Epidermal melanocyte (primary cell): ENCODE data around the gene LIN37.

Experiments
- DNase-seq: peaks from one replicate; pipeline ENCODE4 v3.0.0; 2011; ENCODE audit warnings: low spot score; ENCODE audit not compliant: insufficient read length

LIN37 gene

GRCh38 chr19:35773020-35773806, 24.8 kb downstream of the LIN37 start:
- DNase-seq = no peak

- no peak for DNase-seq
Observed at GRCh38 chr19:35774274-35775045, 26.1 kb downstream of the LIN37 start.

- no peak for DNase-seq
Observed at GRCh38 chr19:35775046-35775297, 26.6 kb downstream of the LIN37 start.

GRCh38 chr19:35775298-35776101, 27.1 kb downstream of the LIN37 start, which contains the start of gene ARHGAP33:
Gene ARHGAP33 (plus strand): TSS chr19:35775564. CDS start chr19:35775659, 95 bp downstream.
- peak; percentile 98 for DNase-seq

DNA sequence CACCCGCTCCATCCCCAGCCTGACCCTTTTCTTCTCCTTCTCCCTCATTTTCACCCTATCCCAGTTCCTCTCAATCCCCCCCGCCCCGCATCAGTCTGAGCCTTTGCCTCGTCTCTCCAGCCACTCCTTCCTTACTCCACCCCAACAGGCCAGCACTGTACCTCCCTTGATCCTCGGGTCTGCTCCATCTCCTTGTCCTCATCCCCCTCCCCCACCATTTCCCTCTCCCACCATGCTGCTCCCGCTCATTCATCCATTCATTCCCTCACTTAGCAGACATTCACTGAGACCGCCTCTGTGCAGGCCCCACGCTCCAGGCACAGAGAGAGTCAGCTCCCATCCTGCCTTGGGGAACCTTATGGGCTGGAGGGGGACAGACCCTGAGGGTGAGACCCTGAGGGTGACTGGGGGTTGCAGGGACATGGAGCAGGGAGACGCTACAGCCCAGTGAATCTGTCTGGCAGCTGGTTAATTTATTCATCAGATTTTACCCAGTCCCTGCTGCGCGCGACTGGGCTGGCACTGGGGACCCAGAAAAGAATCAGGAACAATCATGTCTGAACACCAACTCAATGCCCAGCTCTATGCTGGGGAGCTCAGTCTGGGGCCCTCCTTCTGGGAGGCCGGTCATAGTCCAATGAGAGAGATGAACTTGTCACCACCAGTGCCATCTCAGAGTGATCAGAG, 27.9 kb downstream of the LIN37 start:
- DNase-seq = no peak

DNA sequence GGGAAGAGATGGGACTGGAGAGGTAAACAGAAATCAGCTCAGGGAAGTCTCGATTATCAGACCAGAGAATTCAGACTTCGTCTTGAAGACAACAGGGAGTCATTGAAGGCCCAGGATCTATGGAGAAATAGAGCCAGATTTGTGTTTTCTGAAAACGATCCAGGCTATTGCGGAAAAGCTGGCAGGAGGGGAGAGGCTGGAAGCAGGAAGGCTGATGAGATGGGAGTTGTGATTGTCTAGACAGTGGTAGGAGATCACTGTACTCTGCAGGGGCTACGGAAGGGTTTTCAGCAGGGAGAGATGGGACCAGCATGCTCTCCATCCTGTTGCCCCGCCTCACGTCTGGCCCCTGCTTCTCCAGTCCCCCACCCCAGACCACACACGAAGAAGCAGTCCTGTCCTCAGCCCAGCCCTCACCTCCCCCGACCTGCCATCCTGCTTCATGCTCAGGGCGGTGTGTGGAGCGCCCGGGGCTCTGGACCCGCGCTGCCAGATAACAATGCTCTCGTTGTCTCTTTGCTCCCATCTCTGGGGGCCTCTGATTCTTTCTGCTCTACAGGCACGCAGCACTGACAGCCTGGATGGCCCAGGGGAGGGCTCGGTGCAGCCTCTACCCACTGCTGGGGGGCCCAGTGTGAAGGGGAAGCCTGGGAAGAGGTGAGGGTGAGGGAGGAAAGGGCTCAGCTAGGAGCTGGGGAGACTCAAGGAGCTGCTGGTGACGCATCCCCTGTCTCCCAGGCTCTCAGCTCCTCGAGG, 28.9 kb downstream of the LIN37 start:
- DNase-seq = peak; percentile 60

- no peak for DNase-seq
Observed at GRCh38 chr19:35777961-35778360, 29.6 kb downstream of the LIN37 start.

GRCh38 chr19:35779033-35779432, 30.7 kb downstream of the LIN37 start:
- no peak for DNase-seq

DNA sequence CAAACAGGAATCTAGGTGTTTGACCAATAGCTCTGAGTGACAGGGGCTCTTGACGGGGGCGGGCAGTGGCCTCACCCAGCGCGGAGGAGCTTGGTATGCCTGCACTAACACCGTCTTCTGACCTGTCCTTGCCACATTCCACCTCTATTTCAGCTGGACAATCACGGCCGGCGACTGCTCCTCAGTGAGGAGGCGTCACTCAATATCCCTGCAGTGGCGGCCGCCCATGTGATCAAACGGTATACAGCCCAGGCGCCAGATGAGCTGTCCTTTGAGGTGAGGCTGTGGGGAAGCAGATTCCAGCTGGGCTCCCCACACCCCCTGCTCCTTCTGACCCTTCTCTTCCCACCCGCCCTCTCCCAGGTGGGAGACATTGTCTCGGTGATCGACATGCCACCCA, 31.7 kb downstream of the LIN37 start:
- DNase-seq = no peak

DNA sequence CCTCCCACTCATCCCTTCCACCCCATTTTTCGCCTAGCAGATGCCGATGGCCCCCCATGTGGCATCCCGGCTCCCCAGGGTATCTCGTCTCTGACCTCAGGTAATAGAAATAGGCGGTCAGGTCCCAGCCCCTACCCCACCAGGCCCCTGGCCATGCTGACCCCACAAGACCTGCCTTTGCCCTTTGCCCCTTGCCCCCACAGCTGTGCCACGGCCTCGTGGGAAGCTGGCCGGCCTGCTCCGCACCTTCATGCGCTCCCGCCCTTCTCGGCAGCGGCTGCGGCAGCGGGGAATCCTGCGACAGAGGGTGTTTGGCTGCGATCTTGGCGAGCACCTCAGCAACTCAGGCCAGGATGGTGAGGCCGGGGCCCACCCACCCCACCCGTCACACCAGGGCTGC, 32.3 kb downstream of the LIN37 start:
- no peak for DNase-seq

DNA sequence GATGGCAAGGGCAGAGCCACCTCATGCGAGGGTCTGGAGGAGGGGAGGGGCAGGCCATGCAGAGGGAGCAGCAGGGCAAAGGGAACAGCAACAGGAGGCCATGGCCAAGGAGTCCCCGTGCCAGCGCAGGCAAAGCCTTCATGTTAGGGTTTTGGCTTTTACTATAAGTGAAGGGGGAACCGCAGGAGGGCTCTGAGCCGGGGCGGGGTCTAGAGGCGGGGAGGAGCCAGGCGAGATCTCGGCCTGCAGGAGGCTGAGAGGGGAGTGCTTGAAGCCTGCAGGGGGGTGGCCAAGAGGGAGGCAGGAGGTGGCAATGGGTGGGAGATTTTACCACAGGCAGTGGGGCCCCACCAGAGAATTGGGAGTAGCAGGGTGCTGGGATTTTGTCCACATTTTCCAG, 33.3 kb downstream of the LIN37 start:
- no peak for DNase-seq

- no peak for DNase-seq
Observed at GRCh38 chr19:35782589-35782988, 34.2 kb downstream of the LIN37 start.

GRCh38 chr19:35783469-35784434, 35.4 kb downstream of the LIN37 start:
- DNase-seq = no peak

DNA sequence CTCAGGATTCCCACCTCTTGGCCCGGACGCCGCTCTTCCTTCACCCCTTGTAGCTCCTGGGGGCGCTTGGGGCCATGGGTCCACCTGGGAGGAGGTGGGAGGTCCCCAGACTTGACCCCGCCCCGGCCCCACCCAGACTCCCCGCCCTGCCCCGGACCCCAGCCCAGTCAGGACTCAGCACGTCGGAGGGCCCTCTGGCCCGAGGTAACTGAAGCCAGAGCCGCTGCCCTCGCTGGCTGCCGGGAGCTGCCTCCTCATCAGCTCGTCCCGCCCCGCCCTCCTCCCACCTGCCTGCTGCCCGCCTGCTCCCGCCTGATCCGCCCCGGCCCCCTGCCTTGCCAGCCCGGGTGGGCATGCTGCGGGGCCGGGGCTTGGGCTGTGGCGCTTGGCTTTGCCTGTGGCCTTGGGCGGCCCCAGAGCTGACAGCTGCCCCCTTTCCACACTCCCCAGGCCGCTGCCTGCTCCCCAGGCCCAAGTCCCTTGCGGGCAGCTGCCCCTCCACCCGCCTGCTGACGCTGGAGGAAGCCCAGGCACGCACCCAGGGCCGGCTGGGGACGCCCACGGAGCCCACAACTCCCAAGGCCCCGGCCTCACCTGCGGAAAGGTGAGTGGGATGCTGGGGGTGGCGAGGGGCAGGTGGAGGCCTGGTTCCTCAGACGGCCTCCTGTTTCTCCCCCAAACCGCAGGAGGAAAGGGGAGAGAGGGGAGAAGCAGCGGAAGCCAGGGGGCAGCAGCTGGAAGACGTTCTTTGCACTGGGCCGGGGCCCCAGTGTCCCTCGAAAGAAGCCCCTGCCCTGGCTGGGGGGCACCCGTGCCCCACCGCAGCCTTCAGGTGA, 36.3 kb downstream of the LIN37 start:
- no peak for DNase-seq

- DNase-seq = no peak
Observed at GRCh38 chr19:35785339-35785627, 36.9 kb downstream of the LIN37 start.

- DNase-seq = no peak
Observed at GRCh38 chr19:35786299-35787160, 38.2 kb downstream of the LIN37 start.

DNA sequence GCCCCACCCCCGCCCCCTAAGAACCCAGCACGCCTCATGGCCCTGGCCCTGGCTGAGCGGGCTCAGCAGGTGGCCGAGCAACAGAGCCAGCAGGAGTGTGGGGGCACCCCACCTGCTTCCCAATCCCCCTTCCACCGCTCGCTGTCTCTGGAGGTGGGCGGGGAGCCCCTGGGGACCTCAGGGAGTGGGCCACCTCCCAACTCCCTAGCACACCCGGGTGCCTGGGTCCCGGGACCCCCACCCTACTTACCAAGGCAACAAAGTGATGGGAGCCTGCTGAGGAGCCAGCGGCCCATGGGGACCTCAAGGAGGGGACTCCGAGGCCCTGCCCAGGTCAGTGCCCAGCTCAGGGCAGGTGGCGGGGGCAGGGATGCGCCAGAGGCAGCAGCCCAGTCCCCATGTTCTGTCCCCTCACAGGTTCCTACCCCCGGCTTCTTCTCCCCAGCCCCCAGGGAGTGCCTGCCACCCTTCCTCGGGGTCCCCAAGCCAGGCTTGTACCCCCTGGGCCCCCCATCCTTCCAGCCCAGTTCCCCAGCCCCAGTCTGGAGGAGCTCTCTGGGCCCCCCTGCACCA, 38.9 kb downstream of the LIN37 start:
- DNase-seq = no peak
